NCI-H2171 treated with DMSO at 0.1 percent for 48 hours (cell line): ENCODE data around the gene PLA2G4A.

ENCODE experiments used
- DNase-seq: peaks from one replicate; lab custom pipeline; 2025; lab: John Stamatoyannopoulos, UW

Gene PLA2G4A

GRCh38 chr1:186828611-186829454 lies at the start of gene PLA2G4A:
Gene PLA2G4A, plus strand, starts transcription at chr1:186828949. Its CDS starts 25,406 bp downstream, at chr1:186854355.
- no peak for DNase-seq

GRCh38 chr1:186780076-186780475 lies 48.7 kb upstream of the PLA2G4A start:
- no peak for DNase-seq

- DNase-seq, result no peak
These were observed 47.0 kb upstream of the PLA2G4A start for GRCh38 chr1:186781730-186782129.

- no peak for DNase-seq
These were observed 46.0 kb upstream of the PLA2G4A start for GRCh38 chr1:186782791-186783190.

- DNase-seq, result no peak
These were observed 45.6 kb upstream of the PLA2G4A start for GRCh38 chr1:186783193-186783592.

- DNase-seq, result no peak
These were observed 43.2 kb upstream of the PLA2G4A start for GRCh38 chr1:186785503-186785902.

- DNase-seq, result no peak
These were observed 38.6 kb upstream of the PLA2G4A start for GRCh38 chr1:186790101-186790500.

- DNase-seq, result no peak
These were observed 35.7 kb upstream of the PLA2G4A start for GRCh38 chr1:186792870-186793581.

- DNase-seq, result no peak
These were observed 35.2 kb upstream of the PLA2G4A start for GRCh38 chr1:186793582-186793927.

GRCh38 chr1:186798960-186799688 lies 29.6 kb upstream of the PLA2G4A start:
- DNase-seq, result no peak

GRCh38 chr1:186799689-186800054 lies 29.1 kb upstream of the PLA2G4A start:
- no peak for DNase-seq

GRCh38 chr1:186802388-186802787 lies 26.4 kb upstream of the PLA2G4A start:
- no peak for DNase-seq

GRCh38 chr1:186804679-186805078 lies 24.1 kb upstream of the PLA2G4A start:
- DNase-seq, result no peak

- no peak for DNase-seq
These were observed 22.3 kb upstream of the PLA2G4A start for GRCh38 chr1:186806477-186806876.

GRCh38 chr1:186807163-186807562 lies 21.6 kb upstream of the PLA2G4A start:
- DNase-seq, result no peak

- no peak for DNase-seq
These were observed 16.9 kb upstream of the PLA2G4A start for GRCh38 chr1:186811892-186812291.

GRCh38 chr1:186812570-186812969 lies 16.2 kb upstream of the PLA2G4A start:
- DNase-seq, result no peak

GRCh38 chr1:186813420-186813819 lies 15.3 kb upstream of the PLA2G4A start:
- DNase-seq, result no peak

GRCh38 chr1:186819126-186819525 lies 9.6 kb upstream of the PLA2G4A start:
- no peak for DNase-seq

- DNase-seq, result no peak
These were observed 9.2 kb upstream of the PLA2G4A start for GRCh38 chr1:186819563-186819962.

GRCh38 chr1:186829686-186830587 lies 1.2 kb downstream of the PLA2G4A start:
- DNase-seq, result no peak

GRCh38 chr1:186831168-186831567 lies 2.4 kb downstream of the PLA2G4A start:
- DNase-seq, result no peak
